NOMO-1 treated with dmso at 0.1 percent for 144 hours (cell line): ENCODE results near the gene RARB.

ENCODE experiments used
- DNase-seq: peaks from one replicate; lab custom pipeline; 2025; ENCODE audit not compliant: unreplicated experiment; lab: John Stamatoyannopoulos, UW

RARB gene

GRCh38 chr3:25471081-25471768 lies 43.2 kb downstream of the RARB start:
- DNase-seq, result no peak

GRCh38 chr3:25472153-25472552 lies 44.1 kb downstream of the RARB start:
- no peak for DNase-seq

GRCh38 chr3:25472731-25473130 lies 44.7 kb downstream of the RARB start:
- DNase-seq, result no peak

GRCh38 chr3:25473246-25473645 lies 45.2 kb downstream of the RARB start:
- DNase-seq, result no peak

GRCh38 chr3:25474052-25474451 lies 46.0 kb downstream of the RARB start:
- DNase-seq, result no peak

GRCh38 chr3:25476639-25477038 lies 48.6 kb downstream of the RARB start:
- no peak for DNase-seq

GRCh38 chr3:25478211-25478757 lies 50.2 kb downstream of the RARB start:
- DNase-seq, result no peak

GRCh38 chr3:25478964-25479726 lies 51.1 kb downstream of the RARB start:
- no peak for DNase-seq

GRCh38 chr3:25479727-25480010 lies 51.6 kb downstream of the RARB start:
- DNase-seq, result no peak

GRCh38 chr3:25480811-25481210 lies 52.7 kb downstream of the RARB start:
- DNase-seq, result no peak

- no peak for DNase-seq
These were observed 53.3 kb downstream of the RARB start for GRCh38 chr3:25481386-25481785.

GRCh38 chr3:25483456-25483855 lies 55.4 kb downstream of the RARB start:
- DNase-seq, result no peak

GRCh38 chr3:25485673-25486072 lies 57.6 kb downstream of the RARB start:
- no peak for DNase-seq

GRCh38 chr3:25486932-25487331 lies 58.9 kb downstream of the RARB start:
- DNase-seq, result no peak

- no peak for DNase-seq
These were observed 62.0 kb downstream of the RARB start for GRCh38 chr3:25489858-25490593.

- DNase-seq, result no peak
These were observed 65.2 kb downstream of the RARB start for GRCh38 chr3:25493246-25493645.

- DNase-seq, result no peak
These were observed 65.7 kb downstream of the RARB start for GRCh38 chr3:25493786-25494185.

GRCh38 chr3:25495304-25495703 lies 67.2 kb downstream of the RARB start:
- DNase-seq, result no peak

- no peak for DNase-seq
These were observed 67.7 kb downstream of the RARB start for GRCh38 chr3:25495726-25496253.

GRCh38 chr3:25497096-25497495 lies 69.0 kb downstream of the RARB start:
- no peak for DNase-seq

- no peak for DNase-seq
These were observed 72.7 kb downstream of the RARB start for GRCh38 chr3:25500706-25501210.
